GM21825 (cell line): Measurements from ENCODE around the gene ITGB7.
"Not testable (repeated sequence)": the region's sequence is repeated elsewhere in the genome, so short reads cannot be mapped to it uniquely, and the experiment has no call there.

Experiments used
- ATAC-seq: cut with Tn5 transposase; IDR thresholded peaks from one replicate; pipeline ENCODE4 v1.9.1; 2021; ENCODE audit warnings: mild to moderate bottlenecking, moderate library complexity; ENCODE audit not compliant: unreplicated experiment

The ITGB7 gene

GRCh38 chr12:53218551-53219291 is 11.7 kb upstream of the ITGB7 start:
- no peak for ATAC-seq

- ATAC-seq = no peak
Measured at GRCh38 chr12:53217931-53218307, 10.9 kb upstream of the ITGB7 start.

- ATAC-seq = no peak
Measured at GRCh38 chr12:53217051-53217930, 10.2 kb upstream of the ITGB7 start.

GRCh38 chr12:53215497-53215896 is 8.4 kb upstream of the ITGB7 start:
- no peak for ATAC-seq

GRCh38 chr12:53214687-53215455 is 7.8 kb upstream of the ITGB7 start:
- no peak for ATAC-seq

- no peak for ATAC-seq
Measured at GRCh38 chr12:53214221-53214620, 7.2 kb upstream of the ITGB7 start.

- no peak for ATAC-seq
Measured at GRCh38 chr12:53213348-53213747, 6.3 kb upstream of the ITGB7 start.

- no peak for ATAC-seq
Measured at GRCh38 chr12:53212931-53213330, 5.9 kb upstream of the ITGB7 start.

- no peak for ATAC-seq
Measured at GRCh38 chr12:53211476-53212381, 4.7 kb upstream of the ITGB7 start.

- no peak for ATAC-seq
Measured at GRCh38 chr12:53210843-53211242, 3.8 kb upstream of the ITGB7 start.

- no peak for ATAC-seq
Measured at GRCh38 chr12:53208877-53209463, 1.9 kb upstream of the ITGB7 start.

GRCh38 chr12:53208435-53208834 is 1.4 kb upstream of the ITGB7 start:
- no peak for ATAC-seq

GRCh38 chr12:53205747-53206419 is 1.2 kb downstream of the ITGB7 start:
- peak; percentile 59 for ATAC-seq

GRCh38 chr12:53204351-53204750 is 2.7 kb downstream of the ITGB7 start:
- no peak for ATAC-seq

GRCh38 chr12:53202316-53202715 is 4.7 kb downstream of the ITGB7 start:
- ATAC-seq = not testable (repeated sequence)

GRCh38 chr12:53201639-53202038 is 5.4 kb downstream of the ITGB7 start:
- ATAC-seq = no peak

GRCh38 chr12:53201177-53201541 is 5.9 kb downstream of the ITGB7 start:
- no peak for ATAC-seq

GRCh38 chr12:53200458-53201176 is 6.4 kb downstream of the ITGB7 start:
- peak; percentile 50 for ATAC-seq

GRCh38 chr12:53200107-53200457 is 7.0 kb downstream of the ITGB7 start:
- no peak for ATAC-seq
